ENCODE data around the gene LSM14A. TPM values are rescaled to one million over a fixed set of nuclear protein-coding genes. Genes with fewer than 3 reads are reported as not detected.

The LSM14A gene
- total RNA-seq, 4 donors from 2014 or later, result 94.4 to 172 (median 130) TPM

- DNase-seq (ENCODE audit: extremely low spot score), result no peak
- Histone ChIP-seq H3K27me3 (peaks cover 0 to 3% (median 0%) of the 10 kb centered on the region in 4 donors), H3K27ac (replicated peaks in 1 of 4) (no peak overlapping the region), H3K4me3 (no peak overlapping the region), H3K9me3 (no peaks in the 10 kb centered on the region), H3K4me1 (peaks cover 47 to 70% (median 66%) of the 10 kb centered on the region in 4 donors), H3K36me3 (no peaks in the 10 kb centered on the region)
- intact Hi-C loops (cut with DNase I), result loop anchor here (5.0 kb wide), 1 partner anchor 80 kb away; no protein-coding TSS in a partner anchor
- TF ChIP-seq EP300 (IDR thresholded peaks at IDR 0.05), result no peak
- TF ChIP-seq POLR2AphosphoS5 (IDR thresholded peaks at IDR 0.05), result no peak
- TF ChIP-seq POLR2A (IDR thresholded peaks at IDR 0.05; ENCODE audit: low read depth), result no peak
- no peak for TF ChIP-seq CTCF (IDR thresholded peaks at IDR 0.05)
- 84% methylated on average over 2 of the region's 2 CpGs for WGBS
Observed at GRCh38 chr19:34257559-34257924, 85.2 kb downstream of the LSM14A start.

GRCh38 chr19:34259367-34260095 is 87.2 kb downstream of the LSM14A start:
- no peak for TF ChIP-seq EP300 (IDR thresholded peaks at IDR 0.05)
- TF ChIP-seq POLR2A (IDR thresholded peaks at IDR 0.05; ENCODE audit: low read depth), result no peak
- no peak for TF ChIP-seq CTCF (IDR thresholded peaks at IDR 0.05)
- TF ChIP-seq POLR2AphosphoS5 (IDR thresholded peaks at IDR 0.05), result no peak
- DNase-seq (ENCODE audit: extremely low spot score), result no peak
- H3K36me3 ChIP-seq, result no peaks in the 10 kb centered on the region
- intact Hi-C loops (cut with DNase I), result loop anchor here (5.0 kb wide), 1 partner anchor 78 kb away; no protein-coding TSS in a partner anchor
- no peaks in the 10 kb centered on the region for H3K9me3 ChIP-seq
- H3K4me3 ChIP-seq, result no peak overlapping the region
- WGBS, result 88% methylated on average over 3 of the region's 3 CpGs
- H3K27me3 ChIP-seq, result no peaks in the 10 kb centered on the region
- no peak overlapping the region for H3K27ac ChIP-seq (replicated peaks in 1 of 4)
- H3K4me1 ChIP-seq, result peaks cover 43 to 72% (median 64%) of the 10 kb centered on the region in 4 donors

GRCh38 chr19:34260771-34261173 is 88.5 kb downstream of the LSM14A start:
- Histone ChIP-seq H3K9me3 (no peaks in the 10 kb centered on the region), H3K4me1 (peaks cover 39 to 73% (median 60%) of the 10 kb centered on the region in 4 donors), H3K27ac (replicated peaks in 1 of 4) (no peak overlapping the region), H3K4me3 (no peak overlapping the region), H3K27me3 (no peaks in the 10 kb centered on the region), H3K36me3 (no peaks in the 10 kb centered on the region)
- TF ChIP-seq POLR2AphosphoS5 (IDR thresholded peaks at IDR 0.05) (no peak), EP300 (IDR thresholded peaks at IDR 0.05) (no peak), CTCF (IDR thresholded peaks at IDR 0.05) (no peak), POLR2A (IDR thresholded peaks at IDR 0.05; ENCODE audit: low read depth) (no peak)
- DNase-seq (ENCODE audit: extremely low spot score), result no peak
- 25% methylated on average over 6 of the region's 6 CpGs for WGBS
- intact Hi-C loops (cut with DNase I), result no loop called here

- Histone ChIP-seq H3K4me3 (no peak overlapping the region), H3K9me3 (no peaks in the 10 kb centered on the region), H3K36me3 (no peaks in the 10 kb centered on the region), H3K4me1 (peaks cover 32 to 65% (median 53%) of the 10 kb centered on the region in 4 donors), H3K27ac (replicated peaks in 1 of 4) (no peak overlapping the region), H3K27me3 (no peaks in the 10 kb centered on the region)
- 82% methylated on average over 6 of the region's 6 CpGs for WGBS
- no peak for TF ChIP-seq EP300 (IDR thresholded peaks at IDR 0.05)
- no peak for TF ChIP-seq POLR2AphosphoS5 (IDR thresholded peaks at IDR 0.05)
- no peak for TF ChIP-seq CTCF (IDR thresholded peaks at IDR 0.05)
- no peak for TF ChIP-seq POLR2A (IDR thresholded peaks at IDR 0.05; ENCODE audit: low read depth)
- intact Hi-C loops (cut with DNase I), result no loop called here
- DNase-seq (ENCODE audit: extremely low spot score), result no peak
Observed at GRCh38 chr19:34261334-34262109, 89.2 kb downstream of the LSM14A start.
